ENCODE data around the gene CHMP4A.

DNA sequence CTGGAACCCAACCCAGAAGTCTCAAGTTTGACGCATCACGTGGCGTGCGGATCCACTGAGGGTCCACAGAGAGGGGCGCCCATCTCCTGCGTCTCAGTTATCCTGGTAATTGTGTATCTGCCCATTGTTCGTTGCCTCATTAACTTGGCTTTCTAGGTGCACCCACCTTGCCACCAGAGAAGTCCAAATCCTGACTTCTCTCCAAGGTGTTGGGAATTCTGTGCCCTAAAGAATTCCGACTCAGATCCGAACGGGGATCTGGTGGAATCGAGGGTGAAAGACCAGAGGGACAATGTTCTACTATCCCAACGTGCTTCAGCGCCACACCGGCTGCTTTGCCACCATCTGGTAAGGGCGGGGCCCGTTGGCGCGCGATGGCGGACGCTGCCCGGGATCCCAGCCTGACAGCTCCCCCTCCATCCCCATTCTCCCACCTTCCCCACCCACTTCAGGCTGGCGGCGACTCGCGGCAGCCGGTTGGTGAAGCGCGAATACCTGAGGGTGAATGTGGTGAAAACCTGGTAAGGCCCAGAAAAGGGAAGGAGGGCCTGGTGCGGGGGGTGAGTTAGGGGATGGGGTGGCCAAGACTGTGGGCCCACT, 40.9 kb downstream of the CHMP4A start:
- no peak for TF ChIP-seq POLR2A (IDR thresholded peaks at IDR 0.05)
- TF ChIP-seq, protein P1, sequence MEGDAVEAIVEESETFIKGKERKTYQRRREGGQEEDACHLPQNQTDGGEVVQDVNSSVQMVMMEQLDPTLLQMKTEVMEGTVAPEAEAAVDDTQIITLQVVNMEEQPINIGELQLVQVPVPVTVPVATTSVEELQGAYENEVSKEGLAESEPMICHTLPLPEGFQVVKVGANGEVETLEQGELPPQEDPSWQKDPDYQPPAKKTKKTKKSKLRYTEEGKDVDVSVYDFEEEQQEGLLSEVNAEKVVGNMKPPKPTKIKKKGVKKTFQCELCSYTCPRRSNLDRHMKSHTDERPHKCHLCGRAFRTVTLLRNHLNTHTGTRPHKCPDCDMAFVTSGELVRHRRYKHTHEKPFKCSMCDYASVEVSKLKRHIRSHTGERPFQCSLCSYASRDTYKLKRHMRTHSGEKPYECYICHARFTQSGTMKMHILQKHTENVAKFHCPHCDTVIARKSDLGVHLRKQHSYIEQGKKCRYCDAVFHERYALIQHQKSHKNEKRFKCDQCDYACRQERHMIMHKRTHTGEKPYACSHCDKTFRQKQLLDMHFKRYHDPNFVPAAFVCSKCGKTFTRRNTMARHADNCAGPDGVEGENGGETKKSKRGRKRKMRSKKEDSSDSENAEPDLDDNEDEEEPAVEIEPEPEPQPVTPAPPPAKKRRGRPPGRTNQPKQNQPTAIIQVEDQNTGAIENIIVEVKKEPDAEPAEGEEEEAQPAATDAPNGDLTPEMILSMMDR (IDR thresholded peaks at IDR 0.05), result no peak

Data from testis (tissue), 2 donors.